ENCODE measurements around the gene STXBP6. TPM values are rescaled to one million over a fixed set of nuclear protein-coding genes. Genes with fewer than 3 reads are reported as not detected.

The STXBP6 gene
- total and polyA plus RNA-seq, 8 donors = 17.2 to 54.1 (median 47.1) TPM

- Histone ChIP-seq H3K4me3 (no peak overlapping the region), H3K4me1 (no peaks in the 10 kb centered on the region), H3K9me3 (peaks cover 0 to 8% of the 10 kb centered on the region in 2 donors), H3K36me3 (no peaks in the 10 kb centered on the region), H3K27me3 (no peaks in the 10 kb centered on the region), H3K27ac (no peak overlapping the region)
- DNase-seq (peak in 1 of 4 donors; percentile 28), ATAC-seq (no peak)
- no peak for TF ChIP-seq CTCF (IDR thresholded peaks at IDR 0.05)
- intact Hi-C loops (cut with DNase I) = no loop called here
Observed at GRCh38 chr14:24766434-24766833, 283.5 kb downstream of the STXBP6 start.

- H3K4me3 ChIP-seq = no peak overlapping the region
- no peaks in the 10 kb centered on the region for H3K36me3 ChIP-seq
- no peaks in the 10 kb centered on the region for H3K27me3 ChIP-seq
- DNase-seq (no peak), ATAC-seq (no peak)
- intact Hi-C loops (cut with DNase I) = no loop called here
- no peak overlapping the region for H3K27ac ChIP-seq
- H3K4me1 ChIP-seq = no peaks in the 10 kb centered on the region
- TF ChIP-seq CTCF (IDR thresholded peaks at IDR 0.05) = no peak
- peaks cover 0 to 2% of the 10 kb centered on the region in 2 donors for H3K9me3 ChIP-seq
Observed at GRCh38 chr14:24761141-24761540, 288.8 kb downstream of the STXBP6 start.
